Fibroblast of pulmonary artery (primary cell): Measurements from ENCODE around the gene SDC4.

Source experiments
- DNase-seq: peaks from one replicate; pipeline ENCODE4 v3.0.0-alpha.2; 2010; ENCODE audit warnings: low read depth
- H3K4me3 ChIP-seq: replicated peaks from 2 replicates; pipeline ENCODE4 v1.5.1; 2011; ENCODE audit warnings: low read depth, mild to moderate bottlenecking, control low read depth, low read length, moderate library complexity
- CTCF ChIP-seq: IDR thresholded peaks from 2 replicates; pipeline ENCODE4 v1.5.1; 2011; ENCODE audit warnings: mild to moderate bottlenecking, control low read depth, low read length, inconsistent platforms; ENCODE audit errors: missing control alignments

SDC4 gene

GRCh38 chr20:45343532-45344167, 4.6 kb downstream of the SDC4 start:
- no peak for TF ChIP-seq CTCF
- peak overlapping the region; percentile 26 for H3K4me3 ChIP-seq
- DNase-seq, result no peak

- DNase-seq, result no peak
- no peak for TF ChIP-seq CTCF
- H3K4me3 ChIP-seq, result no peak overlapping the region
Observed at GRCh38 chr20:45342855-45343531, 5.2 kb downstream of the SDC4 start.

- TF ChIP-seq CTCF, result no peak
- peak; percentile 56 for DNase-seq
- H3K4me3 ChIP-seq, result peak overlapping the region; percentile 17
Observed at GRCh38 chr20:45341939-45342854, 6.0 kb downstream of the SDC4 start.

- no peak overlapping the region for H3K4me3 ChIP-seq
- no peak for DNase-seq
- no peak for TF ChIP-seq CTCF
Observed at GRCh38 chr20:45341579-45341938, 6.7 kb downstream of the SDC4 start.

- no peak for TF ChIP-seq CTCF
- H3K4me3 ChIP-seq, result no peak overlapping the region
- DNase-seq, result no peak
Observed at GRCh38 chr20:45340951-45341350, 7.3 kb downstream of the SDC4 start.

GRCh38 chr20:45340236-45340847, 7.9 kb downstream of the SDC4 start:
- DNase-seq, result no peak
- no peak overlapping the region for H3K4me3 ChIP-seq
- no peak for TF ChIP-seq CTCF
